WTC11 (cell line): ENCODE data around the gene VAMP1. TPM values are rescaled to one million over a fixed set of nuclear protein-coding genes. Genes with fewer than 3 reads are reported as not detected.

Source experiments
- ATAC-seq: fragments of 200-7000 bp; cut with Tn5 transposase; 2 replicates; pipeline ENCODE4 v1.10.0; 2021; ENCODE audit warnings: mild to moderate bottlenecking, moderate library complexity
- CTCF ChIA-PET: fragments of 300-600 bp; sonication (Branson Sonifier 250); formaldehyde crosslinking; loops from one replicate; lab custom pipeline; 2021; ENCODE audit warnings: antibody characterized with exemption; lab: Charles Lee
- POLR2A ChIA-PET: fragments of 350-600 bp; sonication (Branson Sonifier 250); formaldehyde crosslinking; loops from one replicate; lab custom pipeline; 2021; ENCODE audit warnings: antibody characterized with exemption; lab: Charles Lee
- DNase-seq: peaks from one replicate; pipeline ENCODE4 v3.0.0; 2021; ENCODE audit warnings: low spot score
- H3K27ac Mint-ChIP-seq: 2 replicates; pipeline ENCODE4 v1.8.0; 2021; ENCODE audit warnings: mixed read lengths
- H3K27me3 Mint-ChIP-seq: 2 replicates; pipeline ENCODE4 v1.8.0; 2021; ENCODE audit warnings: low read depth, mild to moderate bottlenecking, moderate library complexity, mixed read lengths
- H3K36me3 Mint-ChIP-seq: 2 replicates; pipeline ENCODE4 v1.8.0; 2021; ENCODE audit warnings: mixed read lengths
- H3K4me1 Mint-ChIP-seq: 2 replicates; pipeline ENCODE4 v1.8.0; 2022; ENCODE audit warnings: mixed read lengths
- H3K4me3 Mint-ChIP-seq: 2 replicates; pipeline ENCODE4 v1.8.0; 2021; ENCODE audit warnings: mild to moderate bottlenecking, moderate library complexity, mixed read lengths
- H3K9me3 Mint-ChIP-seq: 2 replicates; pipeline ENCODE4 v1.8.0; 2021; ENCODE audit warnings: mixed read lengths
- ATF3 ChIP-seq: sonication (generic); formaldehyde crosslinking; conservative IDR thresholded peaks from 2 replicates; pipeline ENCODE4 v1.8.1; 2022; ENCODE audit warnings: mild to moderate bottlenecking, missing genetic modification reagents
- CTCF ChIP-seq: fragments of 200-600 bp; IDR thresholded peaks from 2 replicates; pipeline ENCODE4 v1.8.0; 2022; ENCODE audit warnings: antibody characterized with exemption
- E2F1 ChIP-seq: sonication (generic); formaldehyde crosslinking; IDR thresholded peaks from 2 replicates; pipeline ENCODE4 v1.8.0; 2022; ENCODE audit warnings: mild to moderate bottlenecking, missing genetic modification reagents
- FOXP1 ChIP-seq: sonication (generic); formaldehyde crosslinking; IDR thresholded peaks from 2 replicates; pipeline ENCODE4 v1.8.0; 2022; ENCODE audit warnings: missing genetic modification reagents, mild to moderate bottlenecking, moderate library complexity, borderline replicate concordance
- GTF2I ChIP-seq: fragments of 250-450 bp; sonication (Bioruptor Pico); conservative IDR thresholded peaks from 2 replicates; pipeline ENCODE4 v1.4.0; 2021; ENCODE audit warnings: mild to moderate bottlenecking
- HMGA2 ChIP-seq: fragments of 250-450 bp; sonication (Bioruptor Pico); IDR thresholded peaks from 2 replicates; pipeline ENCODE4 v1.4.0; 2021; ENCODE audit warnings: mild to moderate bottlenecking, moderate library complexity
- KAT7 ChIP-seq: sonication (generic); formaldehyde crosslinking; IDR thresholded peaks from 2 replicates; pipeline ENCODE4 v1.8.1; 2023; ENCODE audit warnings: missing genetic modification reagents, mild to moderate bottlenecking, borderline replicate concordance
- MXD4 ChIP-seq: fragments of 250-450 bp; sonication (Bioruptor Pico); IDR thresholded peaks from 2 replicates; pipeline ENCODE4 v1.8.0; 2021; ENCODE audit warnings: mild to moderate bottlenecking, moderate library complexity, borderline replicate concordance
- NR3C1 ChIP-seq: sonication (generic); formaldehyde crosslinking; conservative IDR thresholded peaks from 2 replicates; pipeline ENCODE4 v1.8.1; 2023; ENCODE audit warnings: low read depth, mild to moderate bottlenecking, missing genetic modification reagents
- PRDM15 ChIP-seq: sonication (generic); formaldehyde crosslinking; IDR thresholded peaks from 2 replicates; pipeline ENCODE4 v1.8.0; 2022; ENCODE audit warnings: missing genetic modification reagents
- ZBTB21 ChIP-seq: sonication (generic); formaldehyde crosslinking; IDR thresholded peaks from 2 replicates; pipeline ENCODE4 v1.8.1; 2023; ENCODE audit warnings: mild to moderate bottlenecking, missing genetic modification reagents, borderline replicate concordance
- ZNF121 ChIP-seq: sonication (generic); formaldehyde crosslinking; IDR thresholded peaks from 2 replicates; pipeline ENCODE4 v1.8.0; 2023; ENCODE audit warnings: missing genetic modification reagents
- ZNF423 ChIP-seq: fragments of 250-450 bp; sonication (Bioruptor Pico); IDR thresholded peaks from 2 replicates; pipeline ENCODE4 v2.1.2; 2022; ENCODE audit warnings: mild to moderate bottlenecking, moderate library complexity
- ZNF532 ChIP-seq: fragments of 250-450 bp; sonication (Bioruptor Pico); IDR thresholded peaks from 2 replicates; pipeline ENCODE4 v1.9.0; 2021; ENCODE audit warnings: mild to moderate bottlenecking, borderline replicate concordance
- ZSCAN18 ChIP-seq: fragments of 250-450 bp; sonication (Bioruptor Pico); IDR thresholded peaks from 2 replicates; pipeline ENCODE4 v2.1.2; 2022; ENCODE audit warnings: mild to moderate bottlenecking, moderate library complexity
- total RNA-seq: library from RNA; stranded (reverse); gene quantifications from 3 replicates; pipeline ENCODE4 v1.2.3, GENCODE V29; 2021

VAMP1 gene
- total RNA-seq, 1 experiment from 2014 or later: 14.3 TPM

- TF ChIP-seq PRDM15 (CRISPR knock-in tag) (no peak), ZBTB21 (CRISPR knock-in tag) (no peak), E2F1 (CRISPR knock-in tag) (no peak), NR3C1 (CRISPR knock-in tag) (no peak), ZNF423 (no peak), CTCF (no peak), ZNF532 (CRISPR knock-in tag) (no peak), HMGA2 (CRISPR knock-in tag) (no peak), ZNF121 (CRISPR knock-in tag) (no peak), ZSCAN18 (CRISPR knock-in tag) (no peak), MXD4 (CRISPR knock-in tag) (no peak)
Measured at GRCh38 chr12:6444031-6444430, 26.4 kb downstream of the VAMP1 start (continued).

- POLR2A ChIA-PET: no interaction called here
- Mint-ChIP-seq H3K4me3 (no peak overlapping the region), H3K27ac (no peak overlapping the region; the same call in 1 of the 2 replicates), H3K9me3 (no peaks in the 10 kb centered on the region), H3K27me3 (no peaks in the 10 kb centered on the region), H3K36me3 (no peaks in the 10 kb centered on the region), H3K4me1 (peaks cover 8% of the 10 kb centered on the region)
- CTCF ChIA-PET: interaction anchor here (0.7 to 5.5 kb wide), 7 partner anchors 9 to 117 kb away, joined by 3 to 25 read pairs (median 4); partner anchors contain the start of gene MRPL51
- ATAC-seq (no peak), DNase-seq (no peak)
- TF ChIP-seq ATF3 (CRISPR knock-in tag) (no peak), FOXP1 (CRISPR knock-in tag) (no peak), GTF2I (no peak), KAT7 (CRISPR knock-in tag) (no peak)
Measured at GRCh38 chr12:6443361-6443983, 27.0 kb downstream of the VAMP1 start.
